ENCODE results near the gene OTULIN.

OTULIN gene

DNA sequence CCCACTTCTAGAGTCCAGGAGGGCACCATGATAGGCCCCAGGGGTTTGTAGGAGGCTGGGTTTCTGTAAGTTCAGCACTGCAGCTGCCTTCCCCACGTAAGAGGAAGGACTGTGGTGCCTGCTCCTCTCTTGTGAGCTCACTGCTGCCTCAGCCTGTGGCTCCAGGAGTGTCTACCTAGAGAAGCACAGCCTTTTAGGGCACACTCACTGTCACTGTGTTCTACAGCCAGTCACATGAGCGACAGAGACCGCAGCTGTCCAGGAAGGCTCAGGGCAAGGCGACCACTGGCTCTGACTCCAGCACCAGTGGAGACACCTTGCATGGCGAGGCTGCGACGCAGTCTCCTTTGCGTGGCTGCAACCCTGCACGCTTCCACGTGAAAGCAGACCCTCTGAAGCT, 72.8 kb downstream of the OTULIN start:
- H3K9ac ChIP-seq (ENCODE audit: low read depth, low read length), result no peak overlapping the region
- H3K9me3 ChIP-seq (replicated peaks; ENCODE audit: low read length), result no peaks in the 10 kb centered on the region
- peaks cover 15% of the 10 kb centered on the region for H3K36me3 ChIP-seq (ENCODE audit: insufficient read depth, low read length)
- no peak overlapping the region for H3K4me2 ChIP-seq (ENCODE audit: low read length)
- H3K4me1 ChIP-seq (ENCODE audit: control insufficient read depth, insufficient read depth, low read length), result peaks cover 15% of the 10 kb centered on the region
- no peaks in the 10 kb centered on the region for H3K27me3 ChIP-seq (ENCODE audit: control insufficient read depth, insufficient read depth, low read length)
- H3K4me3 ChIP-seq (ENCODE audit: low read length), result no peak overlapping the region

DNA sequence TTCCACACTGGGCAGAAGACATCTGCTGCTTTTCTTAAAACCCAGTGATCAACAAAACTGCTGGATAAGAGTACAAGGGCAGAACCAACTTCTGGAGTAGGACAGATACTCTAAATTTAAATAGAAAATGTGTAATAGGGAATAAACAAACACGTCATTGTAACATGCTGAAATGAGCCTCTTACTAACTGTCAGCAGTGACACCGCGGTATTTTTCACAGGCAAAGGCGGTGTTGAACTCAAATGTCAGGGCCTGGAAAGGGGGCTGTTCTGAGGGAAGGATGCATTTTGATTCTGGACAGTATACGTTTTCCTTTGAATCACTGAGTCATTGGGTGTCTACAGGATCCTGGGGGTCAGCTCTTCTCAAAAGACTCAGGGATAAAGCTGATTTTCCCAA, 73.5 kb downstream of the OTULIN start:
- no peak overlapping the region for H3K4me3 ChIP-seq (ENCODE audit: low read length)
- H3K4me2 ChIP-seq (ENCODE audit: low read length), result no peak overlapping the region
- no peaks in the 10 kb centered on the region for H3K9me3 ChIP-seq (replicated peaks; ENCODE audit: low read length)
- peaks cover 15% of the 10 kb centered on the region for H3K36me3 ChIP-seq (ENCODE audit: insufficient read depth, low read length)
- no peaks in the 10 kb centered on the region for H3K27me3 ChIP-seq (ENCODE audit: control insufficient read depth, insufficient read depth, low read length)
- H3K4me1 ChIP-seq (ENCODE audit: control insufficient read depth, insufficient read depth, low read length), result peaks cover 17% of the 10 kb centered on the region
- no peak overlapping the region for H3K9ac ChIP-seq (ENCODE audit: low read depth, low read length)

DNA sequence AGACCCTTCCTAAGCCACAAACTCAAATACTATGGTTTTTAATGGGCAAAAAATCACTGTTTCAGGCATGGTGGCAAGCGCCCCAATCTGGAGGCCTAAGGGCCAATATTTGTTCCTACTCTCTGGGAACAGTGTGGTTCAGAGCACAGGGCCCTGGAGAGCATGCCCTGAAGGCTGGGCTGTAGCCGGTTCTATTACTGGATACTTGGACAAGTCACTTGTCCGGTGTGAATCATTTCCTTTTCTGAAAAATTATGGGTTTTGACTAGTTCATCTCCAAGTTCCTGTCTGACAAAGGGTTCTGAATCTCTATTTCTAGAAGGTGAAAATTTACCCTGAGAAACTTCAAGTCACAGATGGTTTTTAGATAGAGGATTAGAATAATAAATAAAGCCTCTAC, 75.0 kb downstream of the OTULIN start:
- H3K36me3 ChIP-seq (ENCODE audit: insufficient read depth, low read length), result peaks cover 12% of the 10 kb centered on the region

DNA sequence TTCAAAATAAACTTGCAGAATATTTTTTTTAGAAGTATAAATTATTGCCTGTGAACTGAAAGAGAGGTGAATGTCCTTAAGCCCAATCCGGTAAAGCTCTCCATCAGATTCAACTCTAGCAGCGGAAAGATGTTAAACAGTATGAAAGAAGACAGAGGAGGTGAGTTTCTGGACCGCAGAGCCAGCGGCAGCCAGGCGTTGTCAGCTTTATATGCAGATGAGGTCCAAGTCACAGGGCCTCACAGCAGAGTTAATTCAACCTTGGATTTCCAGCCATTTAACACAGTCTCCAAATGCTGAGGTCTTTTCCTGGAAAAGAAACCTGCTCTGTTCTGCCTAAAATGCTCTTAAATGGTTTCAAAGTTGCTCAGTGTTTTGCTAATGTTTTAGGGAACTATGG, 75.5 kb downstream of the OTULIN start:
- no peak overlapping the region for H3K4me2 ChIP-seq (ENCODE audit: low read length)
- H3K9me3 ChIP-seq (replicated peaks; ENCODE audit: low read length), result no peaks in the 10 kb centered on the region
- peaks cover 12% of the 10 kb centered on the region for H3K36me3 ChIP-seq (ENCODE audit: insufficient read depth, low read length)
- H3K4me3 ChIP-seq (ENCODE audit: low read length), result no peak overlapping the region
- peaks cover 36% of the 10 kb centered on the region for H3K4me1 ChIP-seq (ENCODE audit: control insufficient read depth, insufficient read depth, low read length)
- peak overlapping the region; percentile 8 for H3K9ac ChIP-seq (ENCODE audit: low read depth, low read length)
- H3K27me3 ChIP-seq (ENCODE audit: control insufficient read depth, insufficient read depth, low read length), result no peaks in the 10 kb centered on the region

More for the DNA sequence above, 75.0 kb downstream of the OTULIN start:
- no peaks in the 10 kb centered on the region for H3K9me3 ChIP-seq (replicated peaks; ENCODE audit: low read length)
- H3K4me1 ChIP-seq (ENCODE audit: control insufficient read depth, insufficient read depth, low read length), result peaks cover 31% of the 10 kb centered on the region
- H3K9ac ChIP-seq (ENCODE audit: low read depth, low read length), result peak overlapping the region; percentile 57
- H3K27me3 ChIP-seq (ENCODE audit: control insufficient read depth, insufficient read depth, low read length), result no peaks in the 10 kb centered on the region
- no peak overlapping the region for H3K4me3 ChIP-seq (ENCODE audit: low read length)
- peak overlapping the region; percentile 25 for H3K4me2 ChIP-seq (ENCODE audit: low read length)

DNA sequence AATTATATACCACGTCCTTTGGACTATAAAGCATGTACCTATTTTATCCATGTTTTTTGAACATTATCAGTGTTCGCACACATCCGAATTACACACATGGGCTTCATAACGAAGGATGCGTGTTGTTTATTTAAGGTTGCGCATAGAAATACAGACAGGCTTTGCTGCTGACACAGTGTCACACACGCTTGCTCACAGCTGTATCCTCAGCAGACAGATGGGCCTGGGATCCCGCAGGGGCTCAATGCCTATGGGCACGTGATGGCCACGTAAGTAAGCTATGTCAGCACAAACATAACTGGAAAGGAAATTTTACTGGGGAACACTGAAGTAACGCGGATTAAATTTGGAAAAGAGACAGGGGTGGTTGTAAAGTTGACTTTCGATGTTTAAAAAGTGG, 76.6 kb downstream of the OTULIN start:
- H3K4me1 ChIP-seq (ENCODE audit: control insufficient read depth, insufficient read depth, low read length), result peaks cover 37% of the 10 kb centered on the region
- peaks cover 15% of the 10 kb centered on the region for H3K36me3 ChIP-seq (ENCODE audit: insufficient read depth, low read length)
- H3K4me3 ChIP-seq (ENCODE audit: low read length), result no peak overlapping the region
- no peaks in the 10 kb centered on the region for H3K9me3 ChIP-seq (replicated peaks; ENCODE audit: low read length)
- H3K9ac ChIP-seq (ENCODE audit: low read depth, low read length), result no peak overlapping the region
- no peak overlapping the region for H3K4me2 ChIP-seq (ENCODE audit: low read length)
- H3K27me3 ChIP-seq (ENCODE audit: control insufficient read depth, insufficient read depth, low read length), result no peaks in the 10 kb centered on the region

DNA sequence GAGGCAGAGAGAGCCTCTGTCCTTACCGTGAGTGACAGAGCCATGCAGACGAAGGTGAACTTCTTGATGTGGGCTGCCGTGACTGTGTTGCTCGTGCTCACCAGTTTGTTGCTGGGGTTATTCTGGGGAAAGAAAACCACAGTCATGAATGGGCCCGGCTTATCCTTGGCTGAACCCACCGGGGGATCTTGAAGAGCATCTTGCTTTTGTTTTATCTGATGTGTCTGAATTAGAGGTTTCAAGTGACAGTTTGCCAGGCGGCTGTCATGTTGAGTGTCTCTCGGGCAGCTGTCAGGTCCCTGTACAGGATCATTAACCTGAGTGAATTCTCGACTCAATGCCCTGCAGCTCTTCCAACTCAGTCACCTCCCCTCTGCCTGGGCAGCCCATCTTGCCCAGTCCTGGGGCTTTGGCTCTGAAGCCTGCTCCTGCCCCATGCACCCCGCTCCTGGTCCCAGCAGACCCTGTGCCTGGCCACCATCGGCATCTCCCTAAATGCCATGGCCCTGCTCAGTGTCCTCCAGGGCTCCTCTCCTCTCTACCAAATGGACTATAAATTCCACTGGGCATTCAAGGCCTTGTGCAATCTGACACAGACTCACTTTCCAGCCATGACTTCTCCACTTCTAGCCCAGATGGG, 77.4 kb downstream of the OTULIN start:
- peaks cover 15% of the 10 kb centered on the region for H3K36me3 ChIP-seq (ENCODE audit: insufficient read depth, low read length)
- H3K4me2 ChIP-seq (ENCODE audit: low read length), result no peak overlapping the region
- H3K4me1 ChIP-seq (ENCODE audit: control insufficient read depth, insufficient read depth, low read length), result peaks cover 37% of the 10 kb centered on the region
- H3K27me3 ChIP-seq (ENCODE audit: control insufficient read depth, insufficient read depth, low read length), result no peaks in the 10 kb centered on the region
- H3K9me3 ChIP-seq (replicated peaks; ENCODE audit: low read length), result no peaks in the 10 kb centered on the region
- H3K9ac ChIP-seq (ENCODE audit: low read depth, low read length), result no peak overlapping the region
- no peak overlapping the region for H3K4me3 ChIP-seq (ENCODE audit: low read length)

DNA sequence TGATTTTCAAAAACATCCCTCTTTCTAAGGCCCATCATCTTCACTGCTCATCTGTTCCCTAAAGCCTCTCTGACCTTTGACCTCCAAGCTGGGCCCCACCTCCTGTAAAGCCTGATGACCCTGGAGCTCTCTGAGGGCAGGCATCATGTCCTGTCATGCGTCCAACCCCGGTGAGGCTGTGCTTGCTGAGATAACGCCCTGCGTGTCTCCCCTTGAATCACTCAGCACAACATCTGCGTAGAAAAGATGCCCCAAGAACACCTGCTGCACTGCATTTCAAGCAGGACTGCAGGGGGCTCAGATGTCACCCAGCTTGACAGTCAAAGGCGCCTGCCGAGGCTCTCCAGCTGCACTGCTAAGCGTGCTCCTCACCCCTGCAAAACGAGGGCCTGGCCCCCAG, 78.0 kb downstream of the OTULIN start:
- Histone ChIP-seq H3K36me3 (ENCODE audit: insufficient read depth, low read length) (peaks cover 15% of the 10 kb centered on the region), H3K9me3 (replicated peaks; ENCODE audit: low read length) (no peaks in the 10 kb centered on the region), H3K9ac (ENCODE audit: low read depth, low read length) (no peak overlapping the region), H3K4me2 (ENCODE audit: low read length) (no peak overlapping the region), H3K4me1 (ENCODE audit: control insufficient read depth, insufficient read depth, low read length) (peaks cover 37% of the 10 kb centered on the region), H3K27me3 (ENCODE audit: control insufficient read depth, insufficient read depth, low read length) (no peaks in the 10 kb centered on the region), H3K4me3 (ENCODE audit: low read length) (no peak overlapping the region)

DNA sequence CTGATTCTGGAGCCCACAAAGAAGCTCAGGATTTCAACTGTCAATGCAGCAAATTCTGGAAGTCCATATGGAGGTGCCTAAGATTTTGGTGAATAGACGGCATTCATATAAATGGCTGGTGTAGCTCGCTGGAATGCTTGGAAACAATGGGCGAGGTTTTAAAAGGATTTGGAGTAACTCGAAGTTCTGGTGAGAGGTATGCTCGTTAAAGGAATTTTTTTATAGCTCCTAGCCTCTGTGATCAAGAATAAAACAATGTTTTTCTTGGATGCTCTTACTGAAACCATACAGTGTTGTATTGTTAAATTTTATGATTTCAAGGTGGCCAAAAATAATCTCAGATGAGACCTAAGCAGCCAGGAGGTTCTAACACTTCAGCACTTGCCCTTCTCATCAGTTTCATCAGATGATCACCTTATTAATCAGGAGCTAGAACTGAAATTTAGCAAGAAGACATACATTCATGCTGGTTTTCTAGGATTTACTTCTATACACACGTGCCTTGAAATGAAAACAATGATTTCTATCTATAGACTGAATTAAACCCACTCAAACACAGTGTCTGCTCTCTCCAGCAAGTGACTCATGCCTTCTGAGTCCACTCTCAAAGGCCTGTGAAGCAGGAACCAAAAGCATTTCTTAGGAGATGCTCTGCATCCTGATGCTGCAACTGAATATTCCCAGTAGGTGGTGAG, 79.2 kb downstream of the OTULIN start:
- Histone ChIP-seq H3K27me3 (ENCODE audit: control insufficient read depth, insufficient read depth, low read length) (no peaks in the 10 kb centered on the region), H3K4me2 (ENCODE audit: low read length) (no peak overlapping the region)

DNA sequence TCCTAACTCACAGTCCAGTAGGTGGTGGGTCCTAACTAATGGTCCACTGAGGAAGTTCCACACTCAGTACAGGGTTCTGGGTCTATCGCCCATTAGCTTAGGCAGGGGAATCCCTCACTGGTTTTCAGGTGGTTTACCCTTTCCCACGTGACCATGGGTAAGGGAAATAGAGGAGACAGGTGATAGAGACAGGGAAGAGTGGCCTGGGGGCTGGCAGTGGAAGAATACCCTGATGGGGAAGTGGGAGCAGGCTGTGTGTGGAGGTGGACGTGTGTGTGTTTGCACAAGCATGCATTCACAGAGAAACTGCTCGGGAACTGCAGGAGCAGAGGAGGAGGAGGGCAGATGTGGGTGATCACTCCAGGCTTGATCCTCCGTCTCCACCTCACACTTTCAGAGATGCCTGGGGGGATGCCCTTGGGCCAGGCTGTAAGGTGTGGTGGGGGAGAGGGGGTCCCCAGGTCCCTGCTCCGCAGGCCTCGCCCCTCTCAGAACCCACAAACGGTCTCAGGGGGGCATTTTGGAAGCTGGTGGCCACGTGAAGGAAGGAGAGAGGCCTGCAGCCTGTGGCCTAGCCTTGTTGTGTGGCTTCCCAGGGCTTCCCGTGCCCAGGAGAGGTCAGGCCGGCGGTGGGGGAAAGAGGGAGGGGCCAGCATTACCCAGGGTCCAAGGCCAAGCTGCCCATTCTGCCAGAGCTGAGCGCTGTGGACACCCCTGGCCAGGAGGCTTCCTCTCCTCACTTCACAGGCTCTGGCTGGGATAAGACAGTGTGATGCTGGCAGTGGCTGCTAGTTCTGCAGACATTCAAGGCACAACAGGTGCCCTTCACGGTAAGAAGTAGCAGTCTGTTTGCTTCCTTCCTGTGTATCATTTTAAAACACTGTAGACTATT, 80.0 kb downstream of the OTULIN start:
- Histone ChIP-seq H3K9me3 (replicated peaks; ENCODE audit: low read length) (no peaks in the 10 kb centered on the region), H3K4me2 (ENCODE audit: low read length) (no peak overlapping the region), H3K4me1 (ENCODE audit: control insufficient read depth, insufficient read depth, low read length) (peaks cover 32% of the 10 kb centered on the region), H3K27me3 (ENCODE audit: control insufficient read depth, insufficient read depth, low read length) (no peaks in the 10 kb centered on the region), H3K4me3 (ENCODE audit: low read length) (no peak overlapping the region), H3K9ac (ENCODE audit: low read depth, low read length) (no peak overlapping the region), H3K36me3 (ENCODE audit: insufficient read depth, low read length) (peaks cover 19% of the 10 kb centered on the region)

More for the DNA sequence above, 79.2 kb downstream of the OTULIN start:
- H3K9ac ChIP-seq (ENCODE audit: low read depth, low read length), result no peak overlapping the region
- H3K4me1 ChIP-seq (ENCODE audit: control insufficient read depth, insufficient read depth, low read length), result peaks cover 37% of the 10 kb centered on the region
- peaks cover 20% of the 10 kb centered on the region for H3K36me3 ChIP-seq (ENCODE audit: insufficient read depth, low read length)
- no peaks in the 10 kb centered on the region for H3K9me3 ChIP-seq (replicated peaks; ENCODE audit: low read length)
- H3K4me3 ChIP-seq (ENCODE audit: low read length), result no peak overlapping the region

DNA sequence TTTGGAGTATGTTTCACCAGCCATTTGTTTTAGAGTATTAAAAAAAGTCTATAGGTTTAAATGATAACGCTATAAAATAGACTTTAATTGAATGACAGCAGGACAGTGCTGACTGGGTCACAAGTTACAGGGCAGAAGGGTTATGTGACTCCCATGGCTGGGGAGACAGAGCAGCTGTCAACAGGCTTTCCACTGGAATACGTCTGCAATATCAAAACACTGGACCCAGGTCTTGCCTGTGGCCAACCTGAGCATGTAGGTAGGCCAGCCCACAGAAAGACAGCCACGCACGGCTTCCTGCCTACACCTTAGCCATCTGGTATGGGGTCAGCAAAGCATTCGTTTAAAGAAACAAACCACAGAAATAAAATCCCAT, 80.7 kb downstream of the OTULIN start:
- H3K27me3 ChIP-seq (ENCODE audit: control insufficient read depth, insufficient read depth, low read length), result no peaks in the 10 kb centered on the region
- H3K4me1 ChIP-seq (ENCODE audit: control insufficient read depth, insufficient read depth, low read length), result peaks cover 26% of the 10 kb centered on the region
- H3K4me2 ChIP-seq (ENCODE audit: low read length), result no peak overlapping the region
- H3K36me3 ChIP-seq (ENCODE audit: insufficient read depth, low read length), result peaks cover 19% of the 10 kb centered on the region
- no peak overlapping the region for H3K4me3 ChIP-seq (ENCODE audit: low read length)
- no peaks in the 10 kb centered on the region for H3K9me3 ChIP-seq (replicated peaks; ENCODE audit: low read length)
- H3K9ac ChIP-seq (ENCODE audit: low read depth, low read length), result no peak overlapping the region

DNA sequence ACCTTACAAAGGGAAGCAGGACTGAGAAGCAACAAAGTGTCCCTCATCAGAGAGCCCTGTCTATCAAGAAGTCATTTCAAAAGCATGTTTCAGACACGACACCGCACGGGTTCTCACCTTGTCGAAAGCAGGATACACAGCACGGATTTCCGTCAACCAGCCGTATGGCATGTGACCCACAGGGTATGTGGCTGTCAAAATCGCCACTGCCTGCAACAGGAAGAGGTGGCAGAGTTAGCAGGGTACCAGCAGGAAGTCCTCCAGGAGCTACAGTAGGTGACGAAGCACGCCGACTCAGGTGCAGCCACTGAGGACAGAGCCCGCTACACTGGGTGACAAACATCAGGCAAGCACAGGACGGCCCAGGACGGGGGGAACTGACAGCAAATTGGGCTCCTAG, 81.2 kb downstream of the OTULIN start:
- Histone ChIP-seq H3K4me1 (ENCODE audit: control insufficient read depth, insufficient read depth, low read length) (peaks cover 22% of the 10 kb centered on the region), H3K27me3 (ENCODE audit: control insufficient read depth, insufficient read depth, low read length) (no peaks in the 10 kb centered on the region), H3K9ac (ENCODE audit: low read depth, low read length) (no peak overlapping the region), H3K36me3 (ENCODE audit: insufficient read depth, low read length) (peaks cover 19% of the 10 kb centered on the region), H3K9me3 (replicated peaks; ENCODE audit: low read length) (no peaks in the 10 kb centered on the region), H3K4me2 (ENCODE audit: low read length) (no peak overlapping the region), H3K4me3 (ENCODE audit: low read length) (no peak overlapping the region)

All from skeletal muscle satellite cell (primary cell).